Astrocyte (in vitro differentiated cells and primary cell): ENCODE measurements around the gene SPATA31D1. TPM values are rescaled to one million over a fixed set of nuclear protein-coding genes. Genes with fewer than 3 reads are reported as not detected.

ENCODE experiments used
- DNase-seq: peaks from one replicate; pipeline ENCODE4 v3.0.0-alpha.2; 2010; ENCODE audit warnings: low read depth
- FAIRE-seq: peaks from 2 replicates; lab custom pipeline; 2011; peaks lifted over from hg19 to GRCh38; lab: Jason Lieb, UNC
- H2AFZ ChIP-seq: 2 replicates; pipeline ENCODE4 v1.6.0; 2012; ENCODE audit warnings: low read depth, low read length, inconsistent platforms
- H3K27ac ChIP-seq: 2 replicates; pipeline ENCODE4 v1.5.1; 2011; ENCODE audit warnings: low read depth, low read length, inconsistent platforms
- H3K27me3 ChIP-seq: 2 replicates; pipeline ENCODE4 v1.6.0; 2011; ENCODE audit warnings: low read length, inconsistent platforms; ENCODE audit not compliant: insufficient read depth
- H3K36me3 ChIP-seq: 2 replicates; pipeline ENCODE4 v1.5.1; 2011; ENCODE audit warnings: low read length, inconsistent platforms; ENCODE audit not compliant: insufficient read depth
- H3K4me1 ChIP-seq: 2 replicates; pipeline ENCODE4 v1.5.1; 2011; ENCODE audit warnings: low read length, inconsistent platforms; ENCODE audit not compliant: insufficient read depth
- H3K4me2 ChIP-seq: 2 replicates; pipeline ENCODE4 v1.6.0; 2012; ENCODE audit warnings: low read length, inconsistent platforms
- H3K4me3 ChIP-seq: 2 replicates; pipeline ENCODE4 v1.5.1; 2011; ENCODE audit warnings: low read depth, mild to moderate bottlenecking, low read length, inconsistent platforms; ENCODE audit not compliant: insufficient read depth
- H3K79me2 ChIP-seq: 2 replicates; pipeline ENCODE4 v1.6.0; 2012; ENCODE audit warnings: mild to moderate bottlenecking, low read length, inconsistent platforms; ENCODE audit not compliant: insufficient read depth
- H3K9ac ChIP-seq: 2 replicates; pipeline ENCODE4 v1.6.0; 2012; ENCODE audit warnings: mild to moderate bottlenecking, low read length, inconsistent platforms
- H3K9me3 ChIP-seq: 2 replicates; pipeline ENCODE4 v1.5.1; 2012; ENCODE audit warnings: low read depth, mild to moderate bottlenecking, low read length, inconsistent platforms; ENCODE audit not compliant: insufficient read depth
- H4K20me1 ChIP-seq: 2 replicates; pipeline ENCODE4 v1.6.0; 2012; ENCODE audit warnings: low read length, inconsistent platforms; ENCODE audit not compliant: insufficient read depth
- H3K27ac Mint-ChIP-seq: one replicate; pipeline ENCODE4 v1.8.0; 2021; ENCODE audit warnings: mild to moderate bottlenecking, mixed read lengths; ENCODE audit not compliant: unreplicated experiment
- H3K27me3 Mint-ChIP-seq: one replicate; pipeline ENCODE4 v1.8.0; 2021; ENCODE audit warnings: low read depth, mixed read lengths; ENCODE audit not compliant: unreplicated experiment
- H3K36me3 Mint-ChIP-seq: one replicate; pipeline ENCODE4 v1.8.0; 2021; ENCODE audit warnings: low read depth, mixed read lengths; ENCODE audit not compliant: unreplicated experiment
- H3K4me1 Mint-ChIP-seq: one replicate; pipeline ENCODE4 v1.8.0; 2021; ENCODE audit warnings: low read depth, mixed read lengths; ENCODE audit not compliant: unreplicated experiment
- H3K4me3 Mint-ChIP-seq: one replicate; pipeline ENCODE4 v1.8.0; 2021; ENCODE audit warnings: mild to moderate bottlenecking, moderate library complexity, mixed read lengths; ENCODE audit not compliant: unreplicated experiment
- H3K9me3 Mint-ChIP-seq: one replicate; pipeline ENCODE4 v1.8.0; 2021; ENCODE audit warnings: mild to moderate bottlenecking, mixed read lengths; ENCODE audit not compliant: unreplicated experiment
- EZH2 ChIP-seq: IDR thresholded peaks from 2 replicates; pipeline ENCODE4 v1.6.1; 2012; ENCODE audit warnings: mild to moderate bottlenecking, low read length, inconsistent platforms; ENCODE audit not compliant: insufficient read depth
- total RNA-seq: library from RNA; stranded (reverse); gene quantifications from 2 replicates; pipeline ENCODE4 v1.2.1, GENCODE V29; 2021
- TF ChIP-seq, protein P1 (sequence below): IDR thresholded peaks from 2 replicates; pipeline ENCODE4 v1.5.1; 2011; ENCODE audit warnings: low read depth, mild to moderate bottlenecking, inconsistent platforms, low read length, moderate library complexity; ENCODE audit not compliant: insufficient read depth

SPATA31D1 gene
- total RNA-seq, 1 donor from 2014 or later, result not detected

DNA sequence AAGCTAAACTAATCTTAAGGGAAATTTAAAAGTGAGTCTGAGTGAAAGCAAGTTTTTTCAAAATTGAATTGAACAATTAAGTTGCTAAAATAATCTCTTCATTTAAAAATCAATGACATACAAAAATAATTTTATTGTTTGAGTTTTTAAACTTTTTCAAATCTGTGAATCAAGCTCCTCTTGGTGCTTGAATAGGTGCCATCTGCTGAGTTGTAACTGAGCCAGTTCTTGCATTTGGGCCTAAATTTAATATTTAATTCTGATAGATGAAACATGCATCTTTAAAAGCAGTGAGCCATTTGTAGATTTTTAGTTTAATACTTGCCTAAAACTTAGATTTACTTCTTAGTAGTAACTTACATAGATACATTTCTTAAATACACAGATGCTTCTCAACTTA, 31.8 kb downstream of the SPATA31D1 start:
- Histone ChIP-seq H3K4me3 (no peak overlapping the region), H3K27me3 (no peaks in the 10 kb centered on the region), H2AFZ (no peak overlapping the region), H3K36me3 (no peaks in the 10 kb centered on the region), H3K9me3 (no peaks in the 10 kb centered on the region), H3K79me2 (no peaks in the 10 kb centered on the region), H4K20me1 (no peaks in the 10 kb centered on the region), H3K27ac (no peak overlapping the region), H3K9ac (no peak overlapping the region), H3K4me2 (no peak overlapping the region), H3K4me1 (peaks cover 9% of the 10 kb centered on the region)
- no peaks in the 10 kb centered on the region for H3K36me3 Mint-ChIP-seq
- H3K27ac Mint-ChIP-seq, result no peak overlapping the region
- FAIRE-seq, result no peak
- TF ChIP-seq, protein P1, sequence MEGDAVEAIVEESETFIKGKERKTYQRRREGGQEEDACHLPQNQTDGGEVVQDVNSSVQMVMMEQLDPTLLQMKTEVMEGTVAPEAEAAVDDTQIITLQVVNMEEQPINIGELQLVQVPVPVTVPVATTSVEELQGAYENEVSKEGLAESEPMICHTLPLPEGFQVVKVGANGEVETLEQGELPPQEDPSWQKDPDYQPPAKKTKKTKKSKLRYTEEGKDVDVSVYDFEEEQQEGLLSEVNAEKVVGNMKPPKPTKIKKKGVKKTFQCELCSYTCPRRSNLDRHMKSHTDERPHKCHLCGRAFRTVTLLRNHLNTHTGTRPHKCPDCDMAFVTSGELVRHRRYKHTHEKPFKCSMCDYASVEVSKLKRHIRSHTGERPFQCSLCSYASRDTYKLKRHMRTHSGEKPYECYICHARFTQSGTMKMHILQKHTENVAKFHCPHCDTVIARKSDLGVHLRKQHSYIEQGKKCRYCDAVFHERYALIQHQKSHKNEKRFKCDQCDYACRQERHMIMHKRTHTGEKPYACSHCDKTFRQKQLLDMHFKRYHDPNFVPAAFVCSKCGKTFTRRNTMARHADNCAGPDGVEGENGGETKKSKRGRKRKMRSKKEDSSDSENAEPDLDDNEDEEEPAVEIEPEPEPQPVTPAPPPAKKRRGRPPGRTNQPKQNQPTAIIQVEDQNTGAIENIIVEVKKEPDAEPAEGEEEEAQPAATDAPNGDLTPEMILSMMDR, result no peak
- TF ChIP-seq EZH2, result no peak
- no peaks in the 10 kb centered on the region for H3K27me3 Mint-ChIP-seq
- peaks cover 7% of the 10 kb centered on the region for H3K4me1 Mint-ChIP-seq
- no peak overlapping the region for H3K4me3 Mint-ChIP-seq
- H3K9me3 Mint-ChIP-seq, result peaks cover 5% of the 10 kb centered on the region
- no peak for DNase-seq

DNA sequence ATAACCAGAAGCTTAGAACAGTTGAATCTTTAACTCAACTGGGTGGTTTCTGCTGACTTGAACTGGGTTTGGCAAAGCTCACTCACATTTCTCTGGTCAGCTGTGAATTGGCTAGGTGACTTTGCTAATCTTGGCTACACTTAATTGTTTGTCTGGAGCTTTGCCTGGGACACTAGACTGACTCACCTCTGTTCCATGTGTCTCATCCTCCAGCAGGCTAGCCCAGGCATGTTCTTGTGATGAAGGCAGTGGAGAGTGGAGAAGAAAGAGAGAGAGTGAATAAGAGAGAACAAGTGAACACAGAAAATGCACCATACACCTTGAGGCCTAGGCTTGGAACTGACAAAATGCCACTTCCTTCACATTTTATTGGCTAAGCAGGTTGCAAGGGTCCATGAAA, 32.6 kb downstream of the SPATA31D1 start:
- Histone ChIP-seq H3K27me3 (no peaks in the 10 kb centered on the region), H3K4me2 (peak overlapping the region; percentile 6), H2AFZ (peak overlapping the region; percentile 26), H3K4me1 (peaks cover 9% of the 10 kb centered on the region), H3K79me2 (no peaks in the 10 kb centered on the region), H3K4me3 (no peak overlapping the region), H3K27ac (peak overlapping the region; percentile 82), H3K9ac (peak overlapping the region; percentile 49), H3K36me3 (no peaks in the 10 kb centered on the region), H4K20me1 (no peaks in the 10 kb centered on the region), H3K9me3 (no peaks in the 10 kb centered on the region)
- Mint-ChIP-seq H3K36me3 (no peaks in the 10 kb centered on the region), H3K4me3 (no peak overlapping the region), H3K27ac (peak overlapping the region; percentile 99), H3K27me3 (no peaks in the 10 kb centered on the region), H3K9me3 (peaks cover 5% of the 10 kb centered on the region), H3K4me1 (peaks cover 7% of the 10 kb centered on the region)
- DNase-seq, result peak; percentile 100
- peak; percentile 82 for FAIRE-seq
- TF ChIP-seq, protein P1, result no peak
- TF ChIP-seq EZH2, result no peak

DNA sequence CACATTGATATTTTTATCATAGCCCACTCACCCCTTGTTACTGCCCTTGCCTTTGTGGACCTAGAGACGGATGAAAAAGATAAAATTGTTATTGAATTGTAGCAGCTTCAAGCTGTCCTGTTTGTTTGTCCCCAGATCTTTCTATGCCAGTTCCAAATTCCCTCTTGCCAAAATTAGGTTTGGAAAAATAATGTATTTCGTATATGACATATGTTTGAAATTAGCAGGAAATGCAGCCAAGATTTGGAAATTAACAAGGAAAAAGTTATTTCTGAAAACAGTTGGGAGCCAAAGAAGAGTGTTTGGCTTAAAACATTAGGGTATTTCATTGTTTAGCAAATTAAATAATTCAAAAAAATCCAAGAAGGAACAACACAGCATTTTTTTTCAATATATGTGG, 33.5 kb downstream of the SPATA31D1 start:
- no peak for DNase-seq
- H3K27ac ChIP-seq, result peak overlapping the region; percentile 82
- H3K9ac ChIP-seq, result no peak overlapping the region
- peak overlapping the region; percentile 99 for H3K27ac Mint-ChIP-seq
- no peak overlapping the region for H3K4me3 ChIP-seq
- H3K36me3 ChIP-seq, result no peaks in the 10 kb centered on the region
- no peaks in the 10 kb centered on the region for H3K27me3 ChIP-seq
- H3K4me3 Mint-ChIP-seq, result no peak overlapping the region
- H3K4me1 ChIP-seq, result peaks cover 9% of the 10 kb centered on the region
- peaks cover 7% of the 10 kb centered on the region for H3K4me1 Mint-ChIP-seq
- no peak overlapping the region for H3K4me2 ChIP-seq
- peak; percentile 47 for FAIRE-seq
- no peaks in the 10 kb centered on the region for H3K9me3 ChIP-seq
- H3K36me3 Mint-ChIP-seq, result no peaks in the 10 kb centered on the region
- peaks cover 5% of the 10 kb centered on the region for H3K9me3 Mint-ChIP-seq
- TF ChIP-seq, protein P1, result no peak
- TF ChIP-seq EZH2, result no peak
- no peaks in the 10 kb centered on the region for H4K20me1 ChIP-seq
- no peak overlapping the region for H2AFZ ChIP-seq
- H3K79me2 ChIP-seq, result no peaks in the 10 kb centered on the region
- H3K27me3 Mint-ChIP-seq, result no peaks in the 10 kb centered on the region
